Hindlimb muscle (tissue), 1 donor: Measurements from ENCODE around the gene GM2A. TPM values are rescaled to one million over a fixed set of nuclear protein-coding genes. Genes with fewer than 3 reads are reported as not detected.
"Not testable (repeated sequence)": the region's sequence is repeated elsewhere in the genome, so short reads cannot be mapped to it uniquely, and the experiment has no call there.

Experiments used
- DNase-seq: peaks from one replicate; pipeline ENCODE4 v3.0.0-alpha.2; 2013
- polyA plus RNA-seq: library from polyadenylated mRNA; unstranded; fragments of 120-200 nt; gene quantifications from one replicate; pipeline ENCODE4 v1.2.1, GENCODE V29; 2013; ENCODE audit not compliant: insufficient read length

The GM2A gene
- polyA plus RNA-seq, 1 donor = 26.9 TPM

DNA sequence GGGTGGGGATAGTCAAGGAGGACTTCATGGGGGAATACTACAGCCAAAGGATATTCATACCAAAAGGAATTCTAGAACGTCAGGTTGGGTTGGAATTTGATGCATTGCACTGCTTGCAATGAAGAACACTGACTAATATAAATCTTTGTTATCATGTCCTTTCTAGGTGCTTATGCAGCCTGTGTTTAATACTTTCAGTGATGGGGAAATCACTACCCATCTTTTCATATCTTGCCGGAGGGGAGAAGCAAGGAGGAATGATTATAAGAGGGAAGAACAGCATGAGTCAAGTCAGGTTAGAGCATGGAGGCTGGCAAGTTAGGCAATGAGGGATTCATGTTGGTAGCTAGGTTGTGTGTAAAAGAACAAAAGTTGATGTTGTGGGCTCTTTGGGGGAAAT, 24.0 kb upstream of the GM2A start:
- no peak for DNase-seq

DNA sequence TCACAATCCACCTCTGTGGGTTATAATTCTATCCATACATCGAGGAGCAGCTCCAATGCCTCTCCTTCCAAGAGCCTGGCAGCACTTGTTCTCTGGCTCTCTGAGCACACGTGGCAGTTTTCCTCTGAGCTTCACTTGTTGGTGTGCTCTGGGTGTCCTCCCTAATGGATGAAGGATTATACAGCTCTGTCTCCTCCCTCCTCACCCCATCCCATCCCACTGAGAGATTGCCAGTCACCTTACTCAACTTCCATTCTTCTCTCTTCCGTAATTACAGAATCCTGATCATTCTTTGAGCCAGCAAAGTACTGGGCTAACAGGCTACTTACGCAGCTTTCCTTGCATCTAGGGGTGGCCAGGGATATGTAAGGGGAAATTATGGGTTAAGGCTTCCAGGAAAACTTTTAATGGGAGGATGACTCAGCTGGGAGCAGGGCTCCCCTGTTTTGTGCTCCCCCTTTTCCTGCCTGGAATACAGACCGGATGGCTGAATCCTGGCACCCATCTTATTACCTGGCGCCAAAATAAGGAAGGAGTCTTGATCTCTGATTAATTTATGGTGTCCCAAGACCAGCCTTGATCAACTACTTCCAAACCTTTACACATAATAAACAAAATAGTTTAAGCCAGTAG, 22.8 kb upstream of the GM2A start:
- no peak for DNase-seq

- DNase-seq = no peak
These were observed 21.6 kb upstream of the GM2A start for GRCh38 chr5:151231359-151231758.

GRCh38 chr5:151233616-151234085, 19.3 kb upstream of the GM2A start:
- DNase-seq = no peak

DNA sequence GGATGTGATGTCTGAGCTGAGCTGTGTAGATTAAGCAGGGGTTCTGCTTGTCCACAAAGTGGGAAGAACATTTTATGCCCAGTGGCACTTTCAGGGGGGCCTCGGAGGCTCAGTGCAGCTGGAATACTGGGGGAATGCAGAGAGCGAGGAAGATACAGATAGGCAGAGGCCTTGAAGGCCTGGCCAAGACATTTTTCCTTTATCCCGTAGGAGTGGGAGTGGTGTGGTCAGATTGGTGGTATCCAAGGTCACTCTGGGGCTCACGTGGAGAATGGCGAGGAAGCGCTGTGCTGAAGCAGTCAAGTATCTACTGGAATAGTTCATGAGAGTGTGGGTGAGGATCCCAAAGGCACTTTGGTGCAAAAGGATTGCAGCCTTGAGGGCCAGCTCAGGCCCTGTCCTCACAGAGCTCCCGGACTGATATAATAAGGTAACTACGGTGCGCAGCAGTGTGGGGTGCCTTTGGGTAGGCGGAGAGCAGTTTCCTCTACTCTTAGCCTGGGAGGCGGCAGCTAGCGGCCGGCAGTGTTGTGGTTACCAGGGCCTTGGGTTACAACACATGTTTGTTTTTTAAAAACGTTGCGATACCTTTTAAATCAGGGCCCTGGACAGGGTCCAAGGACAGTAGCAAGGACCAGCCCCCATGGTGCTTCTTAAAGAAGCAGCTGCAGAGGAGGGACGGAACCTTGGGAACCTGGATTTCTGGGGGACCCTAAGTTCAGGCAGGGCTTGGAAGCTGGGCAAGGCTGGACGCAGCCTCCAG, 18.3 kb upstream of the GM2A start:
- peak; percentile 48 for DNase-seq

GRCh38 chr5:151235239-151235571, 17.8 kb upstream of the GM2A start:
- DNase-seq = not testable (repeated sequence)

DNA sequence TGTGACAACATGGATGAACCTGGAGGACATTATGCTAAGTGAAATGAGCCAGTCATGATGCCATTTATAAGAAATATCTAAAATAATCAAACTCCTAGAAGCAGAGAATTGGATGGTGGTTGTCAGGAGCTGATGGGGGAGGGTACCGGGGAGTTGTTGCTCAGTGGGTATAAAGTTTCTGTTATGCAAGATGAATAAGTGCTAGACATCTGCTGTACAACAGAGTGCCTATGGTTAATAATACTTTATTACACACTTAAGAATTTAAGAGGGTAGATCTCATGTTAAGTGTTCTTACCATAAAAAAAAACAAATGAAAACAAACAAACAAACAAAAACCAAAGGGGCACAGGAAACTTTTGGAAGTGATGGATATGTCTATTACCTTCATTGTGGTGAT, 16.1 kb upstream of the GM2A start:
- no peak for DNase-seq

DNA sequence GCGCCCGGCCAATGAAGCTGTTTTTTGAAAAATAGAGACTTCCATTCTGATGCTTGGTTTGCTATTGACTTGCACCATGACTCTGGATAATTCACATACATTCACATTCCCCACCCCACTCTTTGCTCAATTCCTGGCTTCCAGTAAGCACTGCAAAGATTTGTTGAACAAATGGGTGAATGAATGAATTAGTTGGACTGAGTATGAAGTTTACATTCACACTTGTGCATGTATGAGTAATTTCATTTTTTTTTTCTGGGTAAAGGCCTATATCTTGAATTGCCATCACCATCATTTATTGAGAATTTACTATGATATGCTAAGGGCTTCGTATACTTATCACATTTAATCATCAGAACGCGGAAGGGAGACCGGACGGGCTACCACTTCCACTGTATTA, 15.3 kb upstream of the GM2A start:
- DNase-seq = no peak

- DNase-seq = no peak
These were observed 14.7 kb upstream of the GM2A start for GRCh38 chr5:151238303-151238741.

DNA sequence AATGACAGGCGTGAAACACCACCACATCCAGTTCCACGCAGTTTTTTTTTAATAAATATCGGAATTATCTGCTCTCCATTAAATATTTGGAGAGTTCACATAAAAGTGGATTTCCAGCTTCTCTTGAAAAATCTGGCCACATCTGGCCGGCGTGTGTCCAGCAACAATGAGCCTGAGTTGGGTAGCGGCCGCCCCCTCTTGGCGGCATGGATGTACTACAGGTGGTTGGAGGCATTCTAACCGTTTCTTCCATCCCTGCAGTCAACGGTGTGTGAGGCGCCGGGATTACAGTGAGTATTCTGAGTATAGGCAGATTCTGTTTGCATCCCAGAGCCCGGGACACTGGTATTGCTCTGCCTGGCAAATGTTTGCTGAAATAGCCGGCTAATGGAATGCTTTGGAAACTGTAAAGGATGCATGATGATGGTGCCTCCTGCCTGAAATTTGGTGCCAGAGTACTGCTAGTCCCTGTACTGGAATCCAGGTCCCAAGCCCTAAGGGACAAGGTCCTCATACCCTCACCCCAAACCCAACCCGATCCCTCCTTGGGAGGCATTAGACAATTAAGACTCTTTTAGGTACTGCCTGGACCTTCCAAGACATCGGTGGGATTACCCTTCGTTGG, 13.6 kb upstream of the GM2A start:
- DNase-seq = peak; percentile 74

- DNase-seq = not testable (repeated sequence)
These were observed 12.6 kb upstream of the GM2A start for GRCh38 chr5:151240268-151240835.

- DNase-seq = no peak
These were observed 11.9 kb upstream of the GM2A start for GRCh38 chr5:151240924-151241635.

GRCh38 chr5:151243127-151243526, 9.9 kb upstream of the GM2A start:
- DNase-seq = no peak

DNA sequence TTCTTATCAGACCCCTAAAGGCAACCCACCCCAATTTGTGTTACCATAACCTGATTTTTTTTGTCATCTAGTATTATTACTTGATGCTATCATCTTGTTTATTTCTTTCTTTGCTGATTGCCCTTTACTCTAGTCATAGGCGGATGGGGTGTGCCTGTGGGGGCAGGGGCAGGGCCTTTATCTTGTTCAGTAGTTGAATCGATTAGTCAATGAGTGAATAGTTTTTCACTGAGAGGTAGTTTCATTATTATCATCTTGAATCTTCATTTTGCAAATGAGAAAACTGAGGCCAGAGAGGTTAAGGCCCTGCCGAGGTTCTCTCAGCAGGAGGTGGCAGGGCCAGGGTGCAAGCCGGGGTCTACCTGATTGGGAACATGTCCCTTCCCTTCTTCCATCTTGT, 9.4 kb upstream of the GM2A start:
- no peak for DNase-seq

DNA sequence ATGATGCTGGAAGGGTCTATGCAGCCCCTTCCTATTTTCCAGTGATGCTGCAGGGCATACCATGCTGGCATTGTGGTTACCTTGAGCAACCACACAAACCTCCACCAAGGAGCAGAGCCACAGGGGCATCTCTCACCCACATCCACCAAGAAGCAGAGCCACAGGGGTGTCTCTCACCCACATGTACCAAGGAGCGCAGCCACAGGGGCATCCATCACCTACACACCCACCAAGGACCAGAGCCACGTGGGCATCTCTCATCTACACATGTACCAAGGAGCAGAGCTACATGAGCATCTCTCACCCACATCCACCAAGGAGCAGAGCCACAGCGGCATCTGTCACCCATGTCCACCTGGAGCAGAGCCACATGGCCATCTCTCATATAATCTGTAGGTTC, 8.8 kb upstream of the GM2A start:
- no peak for DNase-seq

- DNase-seq = no peak
These were observed 7.2 kb upstream of the GM2A start for GRCh38 chr5:151245680-151246219.

DNA sequence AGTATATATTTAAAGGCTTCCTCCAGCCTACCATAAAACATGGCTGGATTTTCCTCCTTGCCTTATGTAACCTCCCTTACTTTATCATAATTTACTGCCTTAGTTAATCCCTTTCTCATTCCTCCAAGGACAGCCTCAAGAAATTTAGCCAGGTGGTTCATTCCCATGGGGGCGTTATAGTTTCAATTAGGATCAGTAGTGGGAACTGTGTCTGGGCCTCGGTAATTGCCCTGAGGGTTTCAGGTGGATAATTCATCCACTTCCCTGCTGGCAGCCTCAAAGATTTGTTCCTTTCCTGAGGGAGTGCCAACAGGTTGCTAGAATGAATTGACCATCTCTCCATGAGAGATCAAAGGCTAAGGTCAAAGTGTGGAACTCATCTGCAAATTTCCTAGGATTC, 4.3 kb upstream of the GM2A start:
- DNase-seq = no peak

DNA sequence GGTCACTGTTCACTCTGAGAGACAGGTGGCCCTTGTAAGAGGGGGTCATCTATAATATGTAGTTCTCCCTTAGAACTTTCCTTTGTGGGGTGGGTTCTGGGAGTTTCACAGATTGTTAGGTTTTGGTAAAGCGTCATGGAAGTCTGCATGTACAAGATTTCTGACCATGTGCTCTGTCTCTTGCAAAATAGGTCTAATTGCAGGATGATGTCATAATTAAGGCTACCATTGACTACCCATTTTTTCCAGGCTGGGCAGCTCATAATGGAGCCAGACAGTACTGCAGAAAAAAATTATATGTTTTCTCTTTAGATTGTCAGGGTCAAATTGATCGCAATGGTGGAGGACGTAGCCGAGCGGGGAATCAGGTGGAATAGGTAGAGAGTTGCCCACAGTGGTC, 3.7 kb upstream of the GM2A start:
- no peak for DNase-seq

- DNase-seq = no peak
These were observed 2.5 kb upstream of the GM2A start for GRCh38 chr5:151250346-151251000.

GRCh38 chr5:151251001-151251551, 1.9 kb upstream of the GM2A start:
- no peak for DNase-seq

DNA sequence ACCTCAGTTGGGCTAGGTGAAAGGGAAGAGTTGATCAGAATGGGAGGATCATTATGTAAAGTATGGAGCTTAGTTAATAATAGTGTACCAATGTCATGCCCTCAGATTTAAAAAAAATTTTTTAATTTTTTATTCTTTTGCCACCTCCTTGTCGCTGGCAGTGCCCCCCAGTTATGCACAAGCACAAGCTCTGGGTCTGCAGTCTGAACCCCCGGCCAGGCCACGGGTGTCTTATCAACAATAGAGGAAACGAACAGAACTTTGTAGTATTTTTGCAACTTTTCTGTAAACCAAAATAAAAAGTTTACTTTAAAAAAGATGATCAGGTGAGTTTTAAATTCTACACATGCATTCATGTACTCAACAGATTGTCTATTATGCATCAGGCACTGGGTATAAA, 1.4 kb upstream of the GM2A start:
- DNase-seq = no peak

DNA sequence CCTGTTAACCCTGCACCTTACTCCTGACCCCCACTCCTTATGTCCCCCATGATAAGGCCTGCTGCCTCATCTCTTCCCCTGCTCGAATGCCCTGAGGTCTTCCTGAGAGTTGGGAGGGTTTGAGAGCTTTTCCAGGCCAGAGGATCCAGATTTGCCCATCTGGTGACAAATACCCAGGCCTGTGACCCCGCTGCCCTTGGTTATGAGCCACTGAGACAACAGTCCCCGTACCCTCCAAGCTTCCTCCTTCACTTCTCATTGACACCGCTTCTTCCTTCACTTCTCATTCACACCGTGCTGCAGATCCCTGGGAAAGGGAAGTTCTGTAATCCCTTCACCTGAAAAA, 593 bp downstream of the GM2A start:
- DNase-seq = no peak
